ENCODE data around the gene ITPK1.

GRCh38 chr14:92932448-92933395 is 183.0 kb downstream of the ITPK1 start:
- TF ChIP-seq EZH2 (IDR thresholded peaks at IDR 0.05) (no peak), POLR2AphosphoS5 (IDR thresholded peaks at IDR 0.05; ENCODE audit: borderline replicate concordance, low read depth, low read length) (no peak)

All from SK-N-MC (cell line).